H54 (cell line): ENCODE measurements around the gene GPR61.

Experiments
- DNase-seq: peaks from one replicate; pipeline ENCODE4 v3.0.0; 2011; ENCODE audit warnings: low spot score, mixed read lengths; ENCODE audit not compliant: insufficient read length
- FAIRE-seq: peaks from 3 replicates; lab custom pipeline; 2011; peaks lifted over from hg19 to GRCh38; lab: Jason Lieb, UNC
- POLR2A ChIP-seq: IDR thresholded peaks from 2 replicates; pipeline ENCODE4 v1.6.1; 2011; ENCODE audit warnings: low read depth, mild to moderate bottlenecking, low read length

GPR61 gene

GRCh38 chr1:109499661-109500536 is 39.8 kb upstream of the GPR61 start:
- FAIRE-seq: no peak
- TF ChIP-seq POLR2A: no peak
- no peak for DNase-seq

- FAIRE-seq: no peak
- TF ChIP-seq POLR2A: no peak
- DNase-seq: no peak
These were observed 38.7 kb upstream of the GPR61 start for GRCh38 chr1:109500941-109501381.

GRCh38 chr1:109501644-109502363 is 37.9 kb upstream of the GPR61 start:
- no peak for FAIRE-seq
- no peak for DNase-seq

GRCh38 chr1:109502364-109502851 is 37.3 kb upstream of the GPR61 start:
- no peak for DNase-seq
- no peak for FAIRE-seq

More at GRCh38 chr1:109501644-109502363, 37.9 kb upstream of the GPR61 start:
- no peak for TF ChIP-seq POLR2A

GRCh38 chr1:109503935-109504334 is 35.7 kb upstream of the GPR61 start:
- DNase-seq: no peak
- no peak for TF ChIP-seq POLR2A
- FAIRE-seq: no peak

More at GRCh38 chr1:109502364-109502851, 37.3 kb upstream of the GPR61 start:
- TF ChIP-seq POLR2A: no peak

GRCh38 chr1:109504974-109505373 is 34.7 kb upstream of the GPR61 start:
- DNase-seq (no peak), FAIRE-seq (no peak)
- no peak for TF ChIP-seq POLR2A

GRCh38 chr1:109508001-109508872 is 31.4 kb upstream of the GPR61 start:
- no peak for FAIRE-seq
- no peak for DNase-seq
- TF ChIP-seq POLR2A: no peak

GRCh38 chr1:109508873-109509175 is 30.8 kb upstream of the GPR61 start:
- DNase-seq: no peak
- FAIRE-seq: no peak
- TF ChIP-seq POLR2A: no peak

- TF ChIP-seq POLR2A: no peak
- DNase-seq (no peak), FAIRE-seq (no peak)
These were observed 30.2 kb upstream of the GPR61 start, which contains the start of gene AMIGO1 for GRCh38 chr1:109509176-109510134. TSS of gene AMIGO1 (minus strand) at chr1:109509727. CDS start at chr1:109508912, 815 bp downstream.

GRCh38 chr1:109513110-109513710 is 26.5 kb upstream of the GPR61 start:
- FAIRE-seq (no peak), DNase-seq (no peak)
- no peak for TF ChIP-seq POLR2A

- no peak for DNase-seq
These were observed 24.8 kb upstream of the GPR61 start for GRCh38 chr1:109514846-109515245.

GRCh38 chr1:109516872-109517271 is 22.8 kb upstream of the GPR61 start:
- no peak for TF ChIP-seq POLR2A
- no peak for FAIRE-seq
- no peak for DNase-seq

More at GRCh38 chr1:109514846-109515245, 24.8 kb upstream of the GPR61 start:
- TF ChIP-seq POLR2A: no peak
- FAIRE-seq: no peak
